ENCODE results near the gene RRBP1.

Gene RRBP1

DNA sequence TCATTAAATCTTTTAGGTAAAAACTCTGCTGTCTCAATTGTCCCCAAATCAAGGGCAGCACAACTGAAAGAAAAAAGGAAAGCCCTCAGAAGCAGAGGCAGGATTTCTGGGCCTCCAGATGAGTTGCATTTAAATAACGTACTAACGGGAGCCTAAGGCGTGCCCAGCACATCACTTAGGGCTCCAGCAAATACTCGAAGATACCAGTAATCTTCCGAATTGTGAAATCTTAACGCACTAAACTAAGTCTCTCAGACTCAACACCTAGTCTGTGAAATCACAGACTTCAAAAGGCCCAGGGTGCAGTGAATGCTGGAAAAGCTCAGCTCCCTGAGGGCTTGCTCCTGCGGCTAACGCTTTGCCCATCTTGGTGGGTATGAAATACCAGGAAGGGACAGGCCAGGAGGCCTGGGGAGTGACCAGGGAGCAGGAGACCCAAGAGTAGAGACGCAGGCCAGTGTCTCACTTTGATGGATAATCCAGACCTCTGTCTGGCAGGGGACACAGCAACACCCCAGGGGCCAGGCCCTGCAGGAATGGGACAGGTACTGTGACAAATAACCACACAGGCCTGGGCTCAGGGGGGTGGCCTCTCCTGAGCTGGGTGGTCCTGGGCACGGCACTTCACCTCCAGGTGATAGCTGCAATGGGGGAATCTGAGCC is 36.4 kb downstream of the RRBP1 start:
- Histone ChIP-seq H3K9me3 (no peaks in the 10 kb centered on the region), H3K9ac (peak overlapping the region; percentile 92), H3K27ac (peak overlapping the region; percentile 100), H3K36me3 (peaks cover 25% of the 10 kb centered on the region), H3K27me3 (no peaks in the 10 kb centered on the region), H3K4me1 (peaks cover 100% of the 10 kb centered on the region), H3K4me3 (no peak overlapping the region; the same call in 1 of the 2 replicates), H3K4me2 (peak overlapping the region; percentile 96), H4K20me1 (no peaks in the 10 kb centered on the region)
- no peak for TF ChIP-seq Cebpa-rat (IDR thresholded peaks at IDR 0.05)

DNA sequence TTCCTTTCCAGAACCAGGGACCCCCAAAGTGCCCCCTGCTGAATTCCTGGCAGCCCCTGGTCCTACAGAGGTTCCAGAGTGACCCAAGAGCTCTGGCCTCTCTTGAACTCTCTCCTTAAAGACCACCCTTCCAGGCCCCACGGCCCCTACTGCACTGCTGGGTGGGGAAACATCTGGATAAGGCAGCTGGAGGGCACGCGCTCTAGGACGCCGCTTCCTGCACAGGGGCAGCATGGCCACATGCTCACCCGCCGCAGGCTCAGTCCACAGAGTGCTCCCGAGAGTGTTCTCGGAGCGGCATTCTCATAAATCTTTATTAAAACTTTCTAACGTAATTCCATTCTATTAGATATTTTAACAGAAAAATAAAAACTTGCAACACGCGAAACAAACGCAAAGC is 37.0 kb downstream of the RRBP1 start:
- peaks cover 100% of the 10 kb centered on the region for H3K4me1 ChIP-seq
- H3K9me3 ChIP-seq = no peaks in the 10 kb centered on the region
- H3K4me3 ChIP-seq = no peak overlapping the region
- H3K9ac ChIP-seq = peak overlapping the region; percentile 92
- peak overlapping the region; percentile 96 for H3K4me2 ChIP-seq
- TF ChIP-seq Cebpa-rat (IDR thresholded peaks at IDR 0.05) = no peak
- no peaks in the 10 kb centered on the region for H3K27me3 ChIP-seq
- peak overlapping the region; percentile 100 for H3K27ac ChIP-seq
- H4K20me1 ChIP-seq = no peaks in the 10 kb centered on the region
- peaks cover 31% of the 10 kb centered on the region for H3K36me3 ChIP-seq

DNA sequence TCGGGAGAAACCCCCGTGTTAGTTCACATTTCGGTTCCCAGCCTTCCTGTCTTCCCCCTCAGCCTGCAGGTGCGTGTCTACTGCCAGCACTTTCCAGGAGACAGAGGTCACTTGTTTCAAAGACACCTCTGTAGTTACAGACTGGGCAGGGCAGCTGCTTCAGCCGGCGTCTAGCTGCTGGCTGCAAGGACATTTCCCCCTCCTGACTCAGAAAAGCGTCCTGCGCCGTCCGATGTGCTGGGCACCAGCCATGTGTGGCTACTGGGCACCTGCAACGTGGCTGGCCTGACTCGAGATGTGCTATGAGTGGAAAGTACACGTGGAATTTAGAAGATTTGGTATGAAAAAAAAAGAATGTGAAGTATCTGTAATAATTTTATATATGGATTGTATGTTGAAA is 37.6 kb downstream of the RRBP1 start:
- Histone ChIP-seq H4K20me1 (no peaks in the 10 kb centered on the region), H3K9ac (peak overlapping the region; percentile 92), H3K27ac (peak overlapping the region; percentile 100), H3K9me3 (no peaks in the 10 kb centered on the region), H3K4me2 (peak overlapping the region; percentile 96), H3K4me1 (peaks cover 100% of the 10 kb centered on the region), H3K27me3 (no peaks in the 10 kb centered on the region), H3K4me3 (peak overlapping the region; percentile 30; the same call in 1 of the 2 replicates), H3K36me3 (peaks cover 36% of the 10 kb centered on the region)
- TF ChIP-seq Cebpa-rat (IDR thresholded peaks at IDR 0.05) = no peak

DNA sequence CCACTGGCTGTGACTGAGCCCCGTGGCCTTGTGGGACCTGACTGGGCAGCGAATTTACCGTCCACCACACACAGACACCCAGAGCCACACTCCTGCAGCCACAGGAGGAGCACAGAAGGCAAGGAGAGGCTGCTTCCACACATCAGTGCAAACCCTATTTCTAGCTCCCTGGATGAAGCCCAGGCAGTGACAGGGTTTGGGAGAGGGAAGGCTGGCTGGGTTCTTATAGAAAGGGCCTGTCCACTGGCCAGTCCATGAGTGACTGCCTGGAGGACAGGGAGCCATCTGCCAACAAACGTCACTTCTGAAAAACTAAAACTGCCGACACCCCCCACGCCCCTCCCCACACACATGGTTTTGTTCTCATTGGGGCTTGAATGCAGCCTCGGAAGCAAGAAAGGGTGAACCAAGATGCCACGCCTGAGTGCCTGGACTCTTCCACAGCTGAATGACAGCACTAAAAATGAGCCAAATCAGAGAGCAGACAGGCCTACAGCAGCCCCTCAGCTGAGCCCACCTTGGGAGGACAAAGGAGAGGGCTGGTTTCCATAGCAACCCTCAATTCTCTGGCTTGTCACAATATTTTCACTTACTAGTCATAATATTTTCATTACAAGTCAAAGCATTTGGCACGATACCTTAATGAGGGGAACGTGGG is 38.4 kb downstream of the RRBP1 start:
- H3K4me3 ChIP-seq = peak overlapping the region; percentile 30; the same call in 1 of the 2 replicates
- no peaks in the 10 kb centered on the region for H4K20me1 ChIP-seq
- H3K4me2 ChIP-seq = peak overlapping the region; percentile 96
- no peak for TF ChIP-seq Cebpa-rat (IDR thresholded peaks at IDR 0.05)
- no peaks in the 10 kb centered on the region for H3K9me3 ChIP-seq
- no peaks in the 10 kb centered on the region for H3K27me3 ChIP-seq
- H3K27ac ChIP-seq = peak overlapping the region; percentile 100
- H3K9ac ChIP-seq = peak overlapping the region; percentile 92
- H3K36me3 ChIP-seq = peaks cover 44% of the 10 kb centered on the region
- H3K4me1 ChIP-seq = peaks cover 100% of the 10 kb centered on the region

DNA sequence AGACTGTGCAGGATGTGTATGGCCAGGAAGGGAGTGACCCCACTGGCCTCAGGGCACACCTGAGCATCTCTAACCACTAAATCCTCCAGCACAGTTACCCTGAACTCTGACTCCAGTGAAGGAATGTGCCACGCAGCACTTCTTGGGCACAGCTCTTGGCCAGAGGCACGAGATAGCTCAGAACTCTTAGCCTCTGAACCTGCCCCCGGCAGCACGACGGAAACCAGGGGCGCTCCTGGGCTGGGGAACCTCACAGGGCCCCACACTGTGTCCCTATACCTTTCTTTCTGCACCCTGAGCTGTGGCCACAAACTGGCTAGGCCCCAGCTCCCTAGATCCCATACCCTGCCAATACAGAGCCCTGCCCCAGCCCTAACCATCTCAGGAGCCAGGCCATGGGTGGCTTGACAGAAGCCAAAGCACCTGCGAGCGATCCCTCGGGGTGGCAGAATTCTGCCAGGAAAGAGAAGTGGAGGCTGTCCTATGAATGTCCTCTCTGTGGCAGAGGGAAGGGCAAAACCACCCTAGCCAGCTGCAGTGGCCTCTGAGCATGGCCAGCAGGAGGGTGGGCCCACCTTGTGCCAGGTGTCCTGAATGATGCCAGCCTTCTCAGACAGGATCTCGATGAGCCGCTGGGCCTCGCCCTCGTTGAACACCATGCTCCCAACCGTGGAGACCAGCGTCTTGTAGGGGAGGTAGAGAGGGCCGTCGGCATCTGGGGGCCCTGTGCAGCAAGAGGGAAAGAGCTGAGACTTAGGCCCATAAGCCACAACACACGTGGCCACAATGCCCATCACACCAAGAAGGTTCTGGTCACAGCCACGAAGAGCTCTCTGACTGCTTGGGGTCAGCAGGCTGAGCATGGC is 39.4 kb downstream of the RRBP1 start:
- H3K9me3 ChIP-seq = no peaks in the 10 kb centered on the region
- H3K4me1 ChIP-seq = peaks cover 100% of the 10 kb centered on the region
- no peaks in the 10 kb centered on the region for H4K20me1 ChIP-seq
- TF ChIP-seq Cebpa-rat (IDR thresholded peaks at IDR 0.05) = no peak
- peak overlapping the region; percentile 100 for H3K27ac ChIP-seq
- H3K4me2 ChIP-seq = peak overlapping the region; percentile 96
- H3K9ac ChIP-seq = peak overlapping the region; percentile 92
- no peaks in the 10 kb centered on the region for H3K27me3 ChIP-seq
- H3K36me3 ChIP-seq = peaks cover 54% of the 10 kb centered on the region
- H3K4me3 ChIP-seq = no peak overlapping the region

DNA sequence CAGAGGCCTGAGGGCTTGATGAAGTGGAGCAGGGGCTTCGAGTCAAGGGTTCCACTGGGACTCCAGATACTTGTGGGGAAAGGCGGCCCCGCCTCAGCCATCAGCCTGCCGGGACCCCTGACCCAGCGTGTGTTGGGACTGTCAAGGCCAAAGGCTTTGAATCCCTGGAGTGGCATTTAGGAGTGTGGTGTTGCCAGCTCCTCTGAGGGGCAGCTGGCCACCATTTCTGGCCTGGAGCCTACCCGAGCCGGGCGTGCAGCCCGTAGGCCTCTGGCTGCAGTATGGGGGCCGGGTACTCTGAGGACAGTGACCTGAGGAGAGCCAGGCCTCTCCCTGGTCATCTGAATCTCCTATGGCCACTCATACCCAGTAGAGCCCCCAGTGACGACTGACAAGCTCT is 40.0 kb downstream of the RRBP1 start:
- peaks cover 100% of the 10 kb centered on the region for H3K4me1 ChIP-seq
- H3K36me3 ChIP-seq = peaks cover 58% of the 10 kb centered on the region
- TF ChIP-seq Cebpa-rat (IDR thresholded peaks at IDR 0.05) = no peak
- H4K20me1 ChIP-seq = no peaks in the 10 kb centered on the region
- no peaks in the 10 kb centered on the region for H3K9me3 ChIP-seq
- H3K4me3 ChIP-seq = no peak overlapping the region
- H3K4me2 ChIP-seq = peak overlapping the region; percentile 96
- no peaks in the 10 kb centered on the region for H3K27me3 ChIP-seq
- H3K27ac ChIP-seq = peak overlapping the region; percentile 100
- H3K9ac ChIP-seq = peak overlapping the region; percentile 92

DNA sequence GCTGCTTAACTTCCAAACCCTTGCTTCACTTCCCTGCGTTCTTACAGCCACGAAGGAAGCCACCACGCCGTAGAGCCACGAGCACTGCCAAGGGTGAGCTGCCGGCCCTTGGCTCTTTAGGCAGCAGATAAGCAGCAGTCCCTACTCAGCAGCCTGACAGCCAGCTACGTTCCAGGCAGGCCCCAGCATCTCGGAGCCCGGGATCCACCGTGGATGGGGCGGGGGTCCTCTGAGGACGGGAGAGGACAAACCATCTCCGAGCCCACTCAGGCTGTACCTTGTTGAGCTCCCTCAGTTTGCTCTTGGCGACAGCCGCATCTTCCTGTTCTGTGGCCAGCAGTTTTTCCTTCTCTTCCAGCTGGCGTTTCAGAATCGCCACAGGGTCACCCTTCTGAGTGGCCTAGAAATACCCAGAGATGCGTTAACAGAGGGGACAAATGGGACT is 40.5 kb downstream of the RRBP1 start:
- H4K20me1 ChIP-seq = no peaks in the 10 kb centered on the region
- H3K9ac ChIP-seq = peak overlapping the region; percentile 92; the same call in 1 of the 2 replicates

DNA sequence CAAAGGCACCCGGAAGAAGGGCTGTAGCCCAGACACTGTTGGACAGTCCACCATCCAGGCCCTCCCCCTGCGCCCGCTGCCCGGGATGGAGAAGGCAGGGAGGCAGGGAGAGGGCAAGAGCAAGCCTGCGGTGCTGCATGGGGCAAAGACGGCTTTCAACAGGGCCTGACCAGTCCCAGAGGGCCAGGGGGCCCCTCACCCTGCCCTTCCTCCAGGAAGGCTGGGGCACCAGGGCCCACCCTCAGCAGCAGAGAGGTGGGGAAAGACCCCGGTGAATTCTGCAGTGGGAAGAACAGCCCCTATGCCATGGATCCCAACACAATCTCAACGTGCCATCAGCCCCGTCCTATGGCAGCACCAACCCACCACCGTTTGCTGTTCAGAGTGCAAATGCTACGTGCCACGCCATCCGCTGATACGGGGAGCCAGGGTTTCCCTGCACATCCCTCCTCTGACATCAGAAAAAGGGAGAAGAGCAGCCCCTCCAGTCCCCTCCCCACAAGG is 41.1 kb downstream of the RRBP1 start:
- H3K9ac ChIP-seq = no peak overlapping the region
- peak overlapping the region; percentile 96 for H3K4me2 ChIP-seq
- peak overlapping the region; percentile 100 for H3K27ac ChIP-seq
- no peaks in the 10 kb centered on the region for H3K9me3 ChIP-seq
- H4K20me1 ChIP-seq = no peaks in the 10 kb centered on the region
- peaks cover 100% of the 10 kb centered on the region for H3K4me1 ChIP-seq
- H3K27me3 ChIP-seq = no peaks in the 10 kb centered on the region
- TF ChIP-seq Cebpa-rat (IDR thresholded peaks at IDR 0.05) = no peak
- H3K4me3 ChIP-seq = no peak overlapping the region
- peaks cover 58% of the 10 kb centered on the region for H3K36me3 ChIP-seq

More for the DNA sequence above, 40.5 kb downstream of the RRBP1 start:
- H3K36me3 ChIP-seq = peaks cover 58% of the 10 kb centered on the region
- no peak for TF ChIP-seq Cebpa-rat (IDR thresholded peaks at IDR 0.05)
- H3K4me1 ChIP-seq = peaks cover 100% of the 10 kb centered on the region
- peak overlapping the region; percentile 96 for H3K4me2 ChIP-seq
- H3K27me3 ChIP-seq = no peaks in the 10 kb centered on the region
- peak overlapping the region; percentile 100 for H3K27ac ChIP-seq
- no peak overlapping the region for H3K4me3 ChIP-seq
- no peaks in the 10 kb centered on the region for H3K9me3 ChIP-seq

DNA sequence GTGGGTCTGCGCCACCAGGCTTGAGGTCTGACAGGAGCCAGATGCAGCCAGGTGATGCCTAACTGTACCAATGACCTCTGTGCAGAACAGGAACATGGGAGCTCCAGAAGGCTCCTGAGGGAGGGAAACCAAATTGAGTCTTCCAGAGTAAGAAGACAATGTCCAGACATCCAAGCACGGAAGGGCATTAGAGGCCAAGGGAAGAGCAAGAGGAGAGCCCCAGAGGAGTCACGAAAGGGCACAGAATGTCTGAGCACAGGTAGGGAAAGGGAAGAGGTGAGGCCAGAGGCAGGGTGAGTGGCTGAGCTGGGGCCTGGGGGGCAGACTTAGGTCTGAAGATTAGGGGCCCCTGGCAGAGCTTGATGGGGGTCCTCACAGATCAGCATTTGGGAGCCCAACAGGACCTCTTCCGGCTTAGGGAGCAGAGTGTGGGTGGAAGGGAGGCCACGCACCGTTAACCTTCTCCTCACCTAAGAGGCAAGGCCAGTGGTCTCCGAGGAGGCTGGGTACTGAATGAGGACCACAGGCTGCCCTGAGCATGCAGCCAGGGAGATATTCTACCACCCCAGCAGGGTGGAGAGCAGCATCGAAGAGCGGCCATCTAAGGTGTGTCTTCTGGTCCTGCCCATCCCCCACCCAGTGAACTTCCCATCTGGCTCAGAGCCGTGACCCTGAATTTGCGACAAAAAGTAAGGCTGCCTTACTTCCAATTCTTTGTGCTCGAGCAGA is 41.7 kb downstream of the RRBP1 start:
- peaks cover 100% of the 10 kb centered on the region for H3K4me1 ChIP-seq

More for the DNA sequence above, 41.7 kb downstream of the RRBP1 start:
- no peak overlapping the region for H3K9ac ChIP-seq
- no peak for TF ChIP-seq Cebpa-rat (IDR thresholded peaks at IDR 0.05)
- H3K9me3 ChIP-seq = no peaks in the 10 kb centered on the region
- no peak overlapping the region for H3K4me3 ChIP-seq
- no peaks in the 10 kb centered on the region for H4K20me1 ChIP-seq
- H3K36me3 ChIP-seq = peaks cover 60% of the 10 kb centered on the region
- H3K4me2 ChIP-seq = peak overlapping the region; percentile 96
- H3K27ac ChIP-seq = peak overlapping the region; percentile 100
- H3K27me3 ChIP-seq = no peaks in the 10 kb centered on the region
